Myocyte (in vitro differentiated cells): ENCODE results near the gene NMNAT3. TPM values are rescaled to one million over a fixed set of nuclear protein-coding genes. Genes with fewer than 3 reads are reported as not detected.
"Not testable (repeated sequence)": the region's sequence is repeated elsewhere in the genome, so short reads cannot be mapped to it uniquely, and the experiment has no call there.

Experiments
- DNase-seq: peaks from one replicate; pipeline ENCODE4 v3.0.0-alpha.2; 2012; ENCODE audit warnings: low read depth
- total RNA-seq: library from RNA; depleted of rRNA; stranded (reverse); fragments of >200 nt; gene quantifications from 2 replicates; pipeline ENCODE4 v1.2.3, GENCODE V29; 2014

Gene NMNAT3
- total RNA-seq, 1 donor from 2014 or later: not detected

DNA sequence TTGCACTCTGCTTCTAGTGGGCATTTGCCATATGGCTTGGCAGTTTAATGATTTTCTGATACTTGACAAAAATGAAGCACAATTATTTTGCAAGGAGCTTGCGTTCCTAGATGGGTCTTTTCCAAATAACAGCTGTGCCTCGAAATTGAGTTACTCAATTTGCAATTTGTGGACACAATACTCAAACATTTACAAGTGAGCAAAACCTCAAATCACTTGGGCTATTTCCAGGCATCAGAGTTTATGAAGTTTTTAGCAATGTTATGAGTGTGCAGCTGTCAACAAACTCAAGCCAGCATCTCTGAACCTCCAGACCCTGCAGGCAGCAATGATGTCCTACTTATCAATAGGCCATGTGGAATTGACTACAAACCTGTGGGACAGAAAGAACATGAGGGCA, 41.3 kb downstream of the NMNAT3 start:
- DNase-seq: peak; percentile 8

DNA sequence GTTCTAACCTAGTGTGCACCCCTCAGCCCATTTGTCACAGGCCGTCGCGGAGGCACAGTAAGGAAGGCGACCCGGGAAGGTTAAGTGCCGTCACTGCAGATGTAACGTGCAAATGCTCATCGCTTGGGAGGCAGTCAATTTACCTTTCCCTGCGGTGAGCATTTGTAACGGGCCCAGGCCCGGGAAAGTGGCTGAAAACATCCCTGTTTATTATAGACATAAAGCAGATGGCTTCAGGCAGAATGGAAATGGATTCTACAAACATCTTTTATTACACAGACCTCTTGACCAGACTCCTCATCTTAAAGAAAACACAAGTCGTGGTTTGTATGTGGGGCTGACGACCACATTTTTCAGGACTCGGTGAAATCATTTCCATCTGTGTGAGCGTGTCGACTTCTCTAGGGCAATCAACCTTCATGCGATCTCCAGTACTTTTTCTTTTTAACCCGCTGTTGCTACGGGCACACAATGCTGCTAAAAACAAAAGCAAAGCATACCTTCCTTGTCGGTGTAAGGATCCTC, 43.6 kb downstream of the NMNAT3 start:
- DNase-seq: no peak

GRCh38 chr3:139633511-139633910, 44.3 kb downstream of the NMNAT3 start:
- no peak for DNase-seq

GRCh38 chr3:139630542-139630941, 47.2 kb downstream of the NMNAT3 start:
- no peak for DNase-seq

DNA sequence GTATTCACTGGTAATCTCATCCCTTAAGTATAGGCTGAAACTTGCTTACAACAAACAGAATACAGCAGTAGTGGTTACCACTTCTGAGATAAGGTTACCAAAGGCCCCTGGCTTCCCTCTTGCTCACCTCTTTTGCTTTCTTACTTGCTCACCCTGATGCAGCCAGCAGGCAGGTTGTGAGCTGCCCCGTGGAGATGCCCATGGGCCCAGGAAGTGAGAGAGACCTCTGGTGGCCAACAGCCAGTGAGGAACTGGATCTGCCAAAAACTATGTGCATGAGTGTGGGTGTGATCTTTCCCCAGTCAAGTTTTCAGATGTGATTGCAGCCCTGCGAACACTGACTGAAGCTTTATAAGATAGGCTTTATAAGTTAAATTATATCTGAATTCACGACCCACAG, 48.7 kb downstream of the NMNAT3 start:
- DNase-seq: no peak

DNA sequence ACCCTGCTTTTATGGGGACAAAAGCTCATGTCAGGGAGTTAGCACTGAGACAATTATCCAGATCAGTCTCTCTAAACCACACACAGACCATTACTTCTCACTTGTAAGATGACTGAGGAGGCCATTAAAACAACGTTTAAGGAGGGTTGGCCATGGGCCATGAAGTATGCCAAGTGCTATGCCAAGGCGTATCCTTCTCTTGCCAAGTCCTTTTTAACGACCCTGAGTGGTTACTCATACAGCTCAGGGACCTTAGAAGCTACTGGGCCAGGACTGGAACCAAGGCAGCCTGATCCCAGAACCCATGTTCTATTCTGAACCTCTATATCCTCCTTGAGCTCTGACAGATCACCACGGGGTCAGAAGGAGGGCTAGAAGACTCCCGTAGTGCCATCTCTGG, 50.0 kb downstream of the NMNAT3 start:
- no peak for DNase-seq

DNA sequence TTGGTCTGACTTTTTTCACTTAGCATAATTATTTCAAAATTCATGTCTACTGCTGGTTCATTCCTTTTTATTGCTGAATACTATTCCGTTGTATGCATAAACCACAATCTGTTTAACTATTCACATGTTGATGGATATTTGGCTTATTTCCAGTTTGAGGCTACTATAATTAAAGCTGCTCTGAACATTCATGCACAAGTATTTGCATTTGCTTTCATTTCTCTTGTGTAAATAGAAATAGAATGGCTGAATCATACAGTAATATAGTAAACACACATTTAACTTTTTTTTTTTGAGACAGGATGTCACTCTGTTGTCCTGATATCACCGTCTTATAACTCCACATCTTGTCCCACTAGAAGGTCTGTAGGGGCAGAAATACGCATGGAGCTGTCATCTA, 57.3 kb downstream of the NMNAT3 start:
- DNase-seq: no peak

DNA sequence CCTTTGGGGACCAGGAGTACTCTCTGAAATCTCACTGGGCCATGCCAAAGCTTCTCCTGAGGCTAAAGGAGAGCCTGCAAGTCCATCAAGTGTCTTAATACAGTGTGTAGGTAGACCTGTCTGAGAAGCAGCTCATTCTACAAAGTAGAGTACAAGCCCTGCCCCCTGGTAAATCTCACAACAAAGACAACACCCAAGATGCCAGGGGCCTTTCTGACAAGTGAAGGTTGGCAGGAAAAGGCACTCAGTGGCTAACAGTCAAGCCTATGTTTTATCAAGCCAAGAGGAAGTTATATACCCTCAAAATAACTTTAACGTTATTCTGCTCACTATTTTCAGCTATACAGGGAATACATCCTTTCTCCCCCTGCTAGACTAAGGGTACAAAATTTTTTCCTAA, 58.3 kb downstream of the NMNAT3 start:
- DNase-seq: no peak

DNA sequence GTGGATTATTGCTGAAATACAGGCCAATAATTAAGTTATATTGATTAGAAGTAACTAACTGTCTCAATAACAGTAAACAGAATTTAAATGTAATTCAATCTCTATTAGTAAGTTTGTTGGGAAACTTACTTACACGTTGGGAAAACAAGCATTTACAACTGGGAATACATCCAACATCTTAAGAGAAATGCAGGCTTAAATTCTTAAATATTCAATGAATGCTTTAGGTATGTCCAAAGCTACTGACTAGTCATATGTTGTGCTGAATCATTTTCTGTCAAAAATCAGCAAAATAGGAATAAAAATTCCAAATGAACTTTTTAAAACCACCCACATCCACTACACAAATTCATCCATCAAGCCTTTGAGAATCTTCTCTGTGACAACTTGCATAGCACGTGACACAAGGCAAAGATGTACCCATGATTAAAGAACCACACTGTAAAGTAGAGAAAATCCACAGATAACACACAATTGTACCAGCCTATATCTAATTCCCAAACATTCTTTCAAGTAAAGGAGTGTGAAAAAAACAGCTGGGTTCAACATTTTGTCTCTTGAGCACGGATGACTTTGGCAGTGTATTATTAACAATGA, 60.0 kb downstream of the NMNAT3 start:
- DNase-seq: no peak

DNA sequence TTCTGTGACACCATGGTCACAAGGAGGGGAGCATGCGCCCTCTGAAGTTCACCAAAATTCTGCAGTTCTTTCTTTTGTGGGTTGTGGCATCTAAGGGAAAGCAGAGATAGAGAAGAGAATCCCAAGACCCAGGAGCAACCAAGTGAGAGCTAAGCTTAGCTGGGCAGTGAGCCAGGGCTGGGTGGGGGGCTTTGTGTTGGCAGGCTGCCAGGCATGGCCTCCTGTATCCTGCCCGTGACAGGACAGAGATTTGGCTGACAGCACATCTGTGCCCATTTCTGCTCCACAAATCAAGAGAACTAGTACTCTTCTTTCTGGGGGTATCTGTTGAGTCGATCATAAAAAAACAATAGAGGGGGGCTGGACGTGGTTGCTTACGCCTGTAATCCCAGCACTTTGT, 66.2 kb downstream of the NMNAT3 start:
- no peak for DNase-seq

GRCh38 chr3:139610886-139611285, 66.9 kb downstream of the NMNAT3 start:
- no peak for DNase-seq

GRCh38 chr3:139608924-139609323, 68.8 kb downstream of the NMNAT3 start:
- DNase-seq: no peak

DNA sequence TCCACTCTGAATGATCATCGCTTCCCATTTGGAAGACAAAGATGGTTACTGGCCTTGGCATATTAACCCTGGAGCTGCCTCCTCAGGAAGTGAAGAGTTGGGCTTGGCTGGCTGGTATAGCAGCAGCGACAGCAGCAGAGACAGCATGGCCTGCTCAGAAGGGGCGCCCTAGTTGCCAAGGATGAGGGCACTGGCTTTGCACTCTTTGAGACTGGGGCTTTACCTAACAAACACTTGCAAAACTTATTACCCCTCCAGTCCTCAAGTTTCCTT, 69.7 kb downstream of the NMNAT3 start:
- no peak for DNase-seq

- DNase-seq: no peak
These were observed 70.3 kb downstream of the NMNAT3 start for GRCh38 chr3:139607257-139608107.

GRCh38 chr3:139602003-139602402, 75.8 kb downstream of the NMNAT3 start:
- no peak for DNase-seq

- peak; percentile 1 for DNase-seq
These were observed 76.4 kb downstream of the NMNAT3 start for GRCh38 chr3:139601191-139601961.

DNA sequence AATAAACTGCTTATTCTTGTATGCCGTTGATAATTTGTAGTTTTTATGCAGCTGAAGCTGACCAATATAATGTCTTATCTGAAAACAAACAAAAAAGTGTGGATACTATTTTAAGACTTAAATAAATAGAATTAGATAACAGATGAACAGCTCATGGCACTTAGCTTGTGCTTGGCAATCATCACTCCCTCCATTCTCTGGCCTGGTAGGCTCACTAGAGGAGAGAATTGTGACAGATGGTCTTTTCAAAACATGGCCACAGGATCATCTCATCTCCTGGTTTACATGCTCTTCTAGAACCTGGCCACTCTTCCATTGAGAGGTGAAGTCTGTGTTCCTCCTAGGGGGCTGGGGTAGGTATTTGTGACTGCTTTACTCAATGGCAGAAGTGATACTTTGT, 79.8 kb downstream of the NMNAT3 start:
- no peak for DNase-seq

- not testable (repeated sequence) for DNase-seq
These were observed 86.6 kb downstream of the NMNAT3 start for GRCh38 chr3:139591186-139591585.

GRCh38 chr3:139588450-139588849, 89.3 kb downstream of the NMNAT3 start:
- peak; percentile 22 for DNase-seq

DNA sequence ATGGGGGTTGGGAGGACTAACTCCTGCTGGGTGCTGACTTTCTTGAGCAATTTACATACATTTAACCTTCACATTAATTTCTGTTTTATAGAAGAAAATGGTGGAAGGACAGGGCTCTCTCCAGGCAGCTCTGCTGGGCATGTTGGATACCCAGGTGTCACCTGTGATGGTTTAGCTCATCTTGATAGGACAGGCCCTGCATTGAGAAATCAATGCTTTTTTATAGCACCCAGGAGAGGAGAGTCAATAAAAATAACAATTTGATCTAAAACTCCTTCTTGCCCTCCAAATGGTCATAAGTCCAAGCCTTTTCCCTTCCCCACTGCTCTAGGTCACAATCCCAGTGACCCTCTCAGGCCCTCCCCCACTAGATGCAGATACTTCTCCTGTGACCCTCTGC, 90.0 kb downstream of the NMNAT3 start:
- no peak for DNase-seq

- DNase-seq: no peak
These were observed 91.3 kb downstream of the NMNAT3 start for GRCh38 chr3:139586420-139587017.

- DNase-seq: no peak
These were observed 92.0 kb downstream of the NMNAT3 start for GRCh38 chr3:139585820-139586219.
